ENCODE measurements around the gene KRTAP5-6.

Gene KRTAP5-6

GRCh38 chr11:1733716-1734640 is 37.0 kb downstream of the KRTAP5-6 start:
- H3K4me3 ChIP-seq (ENCODE audit: low read depth in 1 of 2, low read length in 2 of 2), result no peak overlapping the region
- H3K27me3 ChIP-seq (ENCODE audit: low read depth, low read length), result peaks cover 30% of the 10 kb centered on the region
- no peaks in the 10 kb centered on the region for H3K4me1 ChIP-seq (ENCODE audit: control insufficient read depth in 1 of 2, insufficient read depth in 2 of 2, low read length in 2 of 2)

DNA sequence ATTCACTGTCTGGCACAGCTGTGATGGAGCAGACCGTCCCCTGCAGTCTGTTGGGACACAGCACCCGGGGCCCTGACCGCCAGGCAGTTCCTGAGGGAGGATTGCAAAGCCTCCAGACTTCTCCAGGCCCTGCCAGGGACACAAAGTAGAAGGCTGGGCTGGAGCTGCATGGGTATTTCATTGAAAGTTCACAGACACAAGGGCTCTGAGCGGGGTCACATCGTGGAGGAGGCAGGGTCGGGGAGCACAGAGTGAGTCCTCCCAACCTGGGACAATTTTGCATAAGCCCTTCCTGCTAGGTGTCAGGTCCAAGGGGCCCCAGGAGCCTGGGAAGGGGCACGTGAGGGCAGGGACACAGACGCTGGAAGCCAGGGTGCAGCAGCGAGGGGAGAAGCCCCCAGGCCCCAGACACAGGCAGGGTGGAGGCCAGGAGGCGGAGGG is 37.7 kb downstream of the KRTAP5-6 start:
- peaks cover 30% of the 10 kb centered on the region for H3K27me3 ChIP-seq (ENCODE audit: low read depth, low read length)
- H3K27ac ChIP-seq (ENCODE audit: low read length), result no peak overlapping the region
- peaks cover 4 to 18% of the 10 kb centered on the region in 2 donors for H3K9me3 ChIP-seq (ENCODE audit: control insufficient read depth in 1 of 2, low read length in 2 of 2)
- no peak overlapping the region for H3K4me3 ChIP-seq (ENCODE audit: low read depth in 1 of 2, low read length in 2 of 2)
- H3K4me1 ChIP-seq (ENCODE audit: control insufficient read depth in 1 of 2, insufficient read depth in 2 of 2, low read length in 2 of 2), result no peaks in the 10 kb centered on the region
- H3K36me3 ChIP-seq (ENCODE audit: control insufficient read depth in 1 of 2, insufficient read depth in 2 of 2, low read length in 2 of 2), result no peaks in the 10 kb centered on the region

More at GRCh38 chr11:1733716-1734640, 37.0 kb downstream of the KRTAP5-6 start:
- peaks cover 4 to 18% of the 10 kb centered on the region in 2 donors for H3K9me3 ChIP-seq (ENCODE audit: control insufficient read depth in 1 of 2, low read length in 2 of 2)
- H3K27ac ChIP-seq (ENCODE audit: low read length), result no peak overlapping the region
- no peaks in the 10 kb centered on the region for H3K36me3 ChIP-seq (ENCODE audit: control insufficient read depth in 1 of 2, insufficient read depth in 2 of 2, low read length in 2 of 2)

DNA sequence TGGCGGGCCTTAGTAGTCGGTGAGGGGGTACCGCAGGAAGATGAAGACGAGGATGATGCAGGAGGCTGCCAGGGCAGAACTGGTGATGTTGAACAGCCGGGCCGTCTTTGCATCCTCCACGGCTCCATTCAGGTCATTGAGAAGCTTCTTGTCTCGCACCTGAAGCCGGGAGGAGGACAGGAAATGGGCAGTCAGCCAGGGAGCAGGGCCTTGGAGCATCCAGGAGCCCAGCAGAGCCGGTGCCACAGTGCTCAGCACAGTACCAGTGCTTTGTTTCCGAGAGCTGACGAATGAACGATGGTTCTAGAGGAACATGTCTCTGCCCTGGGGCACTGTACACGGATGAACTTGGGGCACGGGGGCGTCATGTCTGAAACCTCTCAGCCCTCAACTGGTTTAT is 38.3 kb downstream of the KRTAP5-6 start:
- H3K4me3 ChIP-seq (ENCODE audit: low read depth in 1 of 2, low read length in 2 of 2), result no peak overlapping the region
- no peak overlapping the region for H3K27ac ChIP-seq (ENCODE audit: low read length)
- no peaks in the 10 kb centered on the region for H3K4me1 ChIP-seq (ENCODE audit: control insufficient read depth in 1 of 2, insufficient read depth in 2 of 2, low read length in 2 of 2)
- H3K9me3 ChIP-seq (ENCODE audit: control insufficient read depth in 1 of 2, low read length in 2 of 2), result peaks cover 4 to 18% of the 10 kb centered on the region in 2 donors
- H3K27me3 ChIP-seq (ENCODE audit: low read depth, low read length), result peaks cover 27% of the 10 kb centered on the region
- H3K36me3 ChIP-seq (ENCODE audit: control insufficient read depth in 1 of 2, insufficient read depth in 2 of 2, low read length in 2 of 2), result no peaks in the 10 kb centered on the region

DNA sequence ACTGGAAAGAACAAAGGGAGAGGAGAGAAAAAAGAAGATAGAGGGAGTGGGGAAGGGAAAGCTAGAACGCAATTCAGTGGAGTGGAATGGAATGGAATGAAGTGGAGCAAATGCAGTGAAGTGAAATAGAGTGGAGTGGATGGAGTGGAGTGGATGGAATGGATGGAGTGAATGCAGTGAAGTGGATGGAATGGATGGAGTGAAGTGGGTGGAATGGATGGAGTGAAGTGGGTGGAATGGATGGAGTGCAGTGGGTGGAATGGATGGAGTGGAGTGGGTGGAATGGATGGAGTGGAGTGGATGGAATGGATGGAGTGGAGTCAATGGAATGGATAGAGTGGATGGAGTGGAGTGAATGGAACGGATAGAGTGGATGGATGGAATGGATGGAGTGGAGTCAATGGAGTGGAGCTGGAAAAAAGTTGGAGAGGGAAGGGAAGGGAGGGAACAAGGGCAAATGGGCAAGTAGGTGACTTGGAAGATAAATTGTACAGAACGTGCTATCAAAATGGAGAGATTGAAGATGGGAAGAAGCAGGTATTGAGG is 39.5 kb downstream of the KRTAP5-6 start:
- H3K27me3 ChIP-seq (ENCODE audit: low read depth, low read length), result peaks cover 19% of the 10 kb centered on the region
- H3K27ac ChIP-seq (ENCODE audit: low read length), result no peak overlapping the region
- no peaks in the 10 kb centered on the region for H3K4me1 ChIP-seq (ENCODE audit: control insufficient read depth in 1 of 2, insufficient read depth in 2 of 2, low read length in 2 of 2)
- no peaks in the 10 kb centered on the region for H3K36me3 ChIP-seq (ENCODE audit: control insufficient read depth in 1 of 2, insufficient read depth in 2 of 2, low read length in 2 of 2)
- peaks cover 4 to 18% of the 10 kb centered on the region in 2 donors for H3K9me3 ChIP-seq (ENCODE audit: control insufficient read depth in 1 of 2, low read length in 2 of 2)
- no peak overlapping the region for H3K4me3 ChIP-seq (ENCODE audit: low read depth in 1 of 2, low read length in 2 of 2)

DNA sequence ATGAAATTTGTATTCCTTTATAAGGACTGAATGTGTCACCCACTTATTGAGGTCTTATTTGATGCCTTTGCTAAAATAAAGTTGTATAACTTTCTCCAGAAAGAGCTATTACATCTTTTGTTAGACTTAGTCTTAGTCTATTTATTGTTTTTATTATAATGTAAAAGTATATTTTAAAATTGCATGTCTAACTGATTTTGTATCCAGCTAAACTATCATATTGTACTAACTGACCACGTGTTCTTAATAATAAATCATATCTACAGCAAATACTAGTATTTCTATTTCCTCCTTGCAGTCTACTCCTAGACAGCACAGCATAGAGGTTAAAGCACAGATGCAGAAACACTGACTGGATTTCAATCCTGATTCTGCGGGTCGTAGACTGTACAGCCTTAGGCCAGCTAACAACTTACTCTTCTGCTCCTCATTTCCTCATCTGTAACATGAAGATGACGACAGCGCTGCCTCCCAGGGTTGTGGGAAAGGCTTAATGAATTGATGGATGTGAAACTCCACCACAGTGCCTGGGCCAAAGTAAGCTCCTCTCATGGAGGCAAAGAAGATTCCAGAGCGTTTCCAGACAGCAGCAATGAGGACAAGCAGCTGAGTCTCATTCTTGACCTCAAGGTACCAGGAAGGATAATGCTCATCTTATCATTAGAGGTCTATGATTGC is 40.2 kb downstream of the KRTAP5-6 start:
- Histone ChIP-seq H3K27me3 (ENCODE audit: low read depth, low read length) (peaks cover 17% of the 10 kb centered on the region), H3K4me3 (ENCODE audit: low read depth in 1 of 2, low read length in 2 of 2) (no peak overlapping the region), H3K4me1 (ENCODE audit: control insufficient read depth in 1 of 2, insufficient read depth in 2 of 2, low read length in 2 of 2) (no peaks in the 10 kb centered on the region), H3K9me3 (ENCODE audit: control insufficient read depth in 1 of 2, low read length in 2 of 2) (peaks cover 4 to 18% of the 10 kb centered on the region in 2 donors), H3K27ac (ENCODE audit: low read length) (no peak overlapping the region), H3K36me3 (ENCODE audit: control insufficient read depth in 1 of 2, insufficient read depth in 2 of 2, low read length in 2 of 2) (no peaks in the 10 kb centered on the region)

- H3K9me3 ChIP-seq (ENCODE audit: control insufficient read depth in 1 of 2, low read length in 2 of 2), result peaks cover 4 to 18% of the 10 kb centered on the region in 2 donors
- no peaks in the 10 kb centered on the region for H3K36me3 ChIP-seq (ENCODE audit: control insufficient read depth in 1 of 2, insufficient read depth in 2 of 2, low read length in 2 of 2)
- no peaks in the 10 kb centered on the region for H3K4me1 ChIP-seq (ENCODE audit: control insufficient read depth in 1 of 2, insufficient read depth in 2 of 2, low read length in 2 of 2)
- H3K27me3 ChIP-seq (ENCODE audit: low read depth, low read length), result peaks cover 17% of the 10 kb centered on the region
- H3K27ac ChIP-seq (ENCODE audit: low read length), result no peak overlapping the region
- no peak overlapping the region for H3K4me3 ChIP-seq (ENCODE audit: low read depth in 1 of 2, low read length in 2 of 2)
These were observed 41.4 kb downstream of the KRTAP5-6 start for GRCh38 chr11:1738380-1738779.

- Histone ChIP-seq H3K27me3 (ENCODE audit: low read depth, low read length) (peaks cover 9% of the 10 kb centered on the region), H3K4me1 (ENCODE audit: control insufficient read depth in 1 of 2, insufficient read depth in 2 of 2, low read length in 2 of 2) (no peaks in the 10 kb centered on the region), H3K27ac (ENCODE audit: low read length) (no peak overlapping the region), H3K9me3 (ENCODE audit: control insufficient read depth in 1 of 2, low read length in 2 of 2) (peaks cover 4 to 18% of the 10 kb centered on the region in 2 donors), H3K36me3 (ENCODE audit: control insufficient read depth in 1 of 2, insufficient read depth in 2 of 2, low read length in 2 of 2) (no peaks in the 10 kb centered on the region), H3K4me3 (ENCODE audit: low read depth in 1 of 2, low read length in 2 of 2) (no peak overlapping the region)
These were observed 42.6 kb downstream of the KRTAP5-6 start for GRCh38 chr11:1739576-1739975.

- Histone ChIP-seq H3K9me3 (ENCODE audit: control insufficient read depth in 1 of 2, low read length in 2 of 2) (peaks cover 4 to 15% of the 10 kb centered on the region in 2 donors), H3K27me3 (ENCODE audit: low read depth, low read length) (no peaks in the 10 kb centered on the region), H3K27ac (ENCODE audit: low read length) (no peak overlapping the region), H3K4me3 (ENCODE audit: low read depth in 1 of 2, low read length in 2 of 2) (no peak overlapping the region), H3K4me1 (ENCODE audit: control insufficient read depth in 1 of 2, insufficient read depth in 2 of 2, low read length in 2 of 2) (no peaks in the 10 kb centered on the region), H3K36me3 (ENCODE audit: control insufficient read depth in 1 of 2, insufficient read depth in 2 of 2, low read length in 2 of 2) (no peaks in the 10 kb centered on the region)
These were observed 44.0 kb downstream of the KRTAP5-6 start for GRCh38 chr11:1740786-1741530.

DNA sequence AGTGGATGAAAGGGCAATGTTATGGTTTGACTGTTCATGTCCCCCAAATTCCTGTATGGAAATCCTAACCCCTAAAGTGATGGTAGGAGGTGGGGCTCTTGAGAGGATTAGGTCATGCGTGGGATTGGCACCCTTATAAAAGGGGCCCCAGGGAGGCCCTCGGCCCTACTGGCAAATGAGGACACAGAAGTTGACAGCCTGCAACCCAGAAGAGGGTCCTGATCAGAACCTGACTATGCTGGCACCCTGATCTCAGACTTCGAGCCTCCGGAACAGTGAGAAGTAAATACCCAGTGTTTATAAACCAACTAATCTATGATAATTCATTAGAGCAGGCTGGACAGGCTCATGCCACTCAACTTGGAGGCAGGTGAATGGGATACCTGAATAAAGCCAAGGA is 44.7 kb downstream of the KRTAP5-6 start:
- Histone ChIP-seq H3K4me1 (ENCODE audit: control insufficient read depth in 1 of 2, insufficient read depth in 2 of 2, low read length in 2 of 2) (no peaks in the 10 kb centered on the region), H3K27me3 (ENCODE audit: low read depth, low read length) (no peaks in the 10 kb centered on the region), H3K27ac (ENCODE audit: low read length) (no peak overlapping the region)

DNA sequence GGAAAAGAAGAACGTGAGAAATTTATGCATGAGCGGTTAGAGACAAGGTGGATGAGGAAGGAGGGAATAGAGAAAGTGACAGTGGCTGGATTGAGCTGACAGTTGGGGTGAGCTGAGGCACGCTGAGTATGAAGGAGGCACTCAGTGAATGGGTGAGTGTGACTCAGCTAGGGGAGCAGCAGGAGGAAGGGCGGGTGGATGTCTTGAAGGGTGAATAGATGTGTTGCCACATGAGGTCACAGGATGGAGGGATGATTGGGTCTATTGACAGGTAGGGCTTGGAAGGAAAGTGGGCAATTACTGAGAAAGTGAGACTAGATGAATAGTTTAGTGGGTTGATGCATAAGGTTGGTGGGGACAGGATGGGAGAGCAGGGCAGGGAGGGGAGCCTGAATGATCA is 45.4 kb downstream of the KRTAP5-6 start:
- no peaks in the 10 kb centered on the region for H3K27me3 ChIP-seq (ENCODE audit: low read depth, low read length)
- H3K4me1 ChIP-seq (ENCODE audit: control insufficient read depth in 1 of 2, insufficient read depth in 2 of 2, low read length in 2 of 2), result no peaks in the 10 kb centered on the region
- H3K36me3 ChIP-seq (ENCODE audit: control insufficient read depth in 1 of 2, insufficient read depth in 2 of 2, low read length in 2 of 2), result no peaks in the 10 kb centered on the region
- H3K9me3 ChIP-seq (ENCODE audit: control insufficient read depth in 1 of 2, low read length in 2 of 2), result peaks cover under 1 to 2% of the 10 kb centered on the region in 2 donors
- no peak overlapping the region for H3K4me3 ChIP-seq (ENCODE audit: low read depth in 1 of 2, low read length in 2 of 2)
- H3K27ac ChIP-seq (ENCODE audit: low read length), result no peak overlapping the region

More for the DNA sequence above, 44.7 kb downstream of the KRTAP5-6 start:
- no peak overlapping the region for H3K4me3 ChIP-seq (ENCODE audit: low read depth in 1 of 2, low read length in 2 of 2)
- no peaks in the 10 kb centered on the region for H3K36me3 ChIP-seq (ENCODE audit: control insufficient read depth in 1 of 2, insufficient read depth in 2 of 2, low read length in 2 of 2)
- peaks cover 4 to 7% of the 10 kb centered on the region in 2 donors for H3K9me3 ChIP-seq (ENCODE audit: control insufficient read depth in 1 of 2, low read length in 2 of 2)
